Ascending aorta (tissue), 2 donors: ENCODE data around the gene PTPN13. TPM values are rescaled to one million over a fixed set of nuclear protein-coding genes. Genes with fewer than 3 reads are reported as not detected.

ENCODE experiments used
- DNase-seq, 2 donors: peaks; one replicate each; pipeline ENCODE4 v3.0.0-alpha.2; 2019; ENCODE audit warnings: low spot score in 2 of 2
- H3K27ac ChIP-seq, 2 donors: fragments of 200-600 bp; sonication (generic); one replicate each; pipeline ENCODE4 v1.5.1; 2016 to 2017; ENCODE audit warnings: mild to moderate bottlenecking in 1 of 2
- H3K27me3 ChIP-seq: fragments of 200-600 bp; sonication (generic); one replicate; pipeline ENCODE4 v1.5.1; 2017
- H3K36me3 ChIP-seq, 2 donors: fragments of 200-600 bp; sonication (generic); one replicate each; pipeline ENCODE4 v1.5.1; 2016
- H3K4me1 ChIP-seq, 2 donors: fragments of 200-600 bp; sonication (generic); one replicate each; pipeline ENCODE4 v1.5.1; 2016 to 2017; ENCODE audit warnings: mild to moderate bottlenecking in 1 of 2
- H3K4me3 ChIP-seq, 2 donors: fragments of 200-600 bp; sonication (generic); one replicate each; pipeline ENCODE4 v1.5.1; 2016 to 2017; ENCODE audit warnings: mild to moderate bottlenecking in 1 of 2
- H3K9me3 ChIP-seq, 2 donors: fragments of 200-600 bp; sonication (generic); one replicate each; pipeline ENCODE4 v1.5.1; 2016
- CTCF ChIP-seq, 3 experiments: fragments of 200-600 bp in 2 of 3; fragments of 450-650 bp in 1 of 3; sonication (generic) in 2 of 3; IDR thresholded peaks; one replicate each; pipeline ENCODE4 v1.5.1; 2016 to 2019; ENCODE audit warnings: antibody characterized with exemption in 3 of 3, mild to moderate bottlenecking in 1 of 3, moderate library complexity in 1 of 3
- intact Hi-C: fragments of 100-400 bp; cut with DNase I; formaldehyde crosslinking; loops from one replicate; pipeline ENCODE4 v1.15.1; 2023
- total RNA-seq: library from RNA; depleted of rRNA; stranded (reverse); fragments of >200 nt; gene quantifications from one replicate; pipeline ENCODE4 v1.1.0, GENCODE V29; 2016

The PTPN13 gene
- total RNA-seq, 1 donor from 2014 or later = 20.8 TPM

GRCh38 chr4:86561256-86561655 lies 32.9 kb upstream of the PTPN13 start:
- no peaks in the 10 kb centered on the region for H3K36me3 ChIP-seq
- intact Hi-C loops = no loop called here
- no peak for TF ChIP-seq CTCF (IDR thresholded peaks at IDR 0.05)
- H3K9me3 ChIP-seq = no peaks in the 10 kb centered on the region
- peaks cover 0 to 6% of the 10 kb centered on the region in 2 donors for H3K4me1 ChIP-seq
- H3K27me3 ChIP-seq = no peaks in the 10 kb centered on the region
- no peak overlapping the region for H3K27ac ChIP-seq
- DNase-seq = no peak
- H3K4me3 ChIP-seq = no peak overlapping the region

GRCh38 chr4:86563416-86563815 lies 30.7 kb upstream of the PTPN13 start:
- no peaks in the 10 kb centered on the region for H3K36me3 ChIP-seq
- H3K4me3 ChIP-seq = no peak overlapping the region
- no peak overlapping the region for H3K27ac ChIP-seq
- DNase-seq = no peak
- TF ChIP-seq CTCF (IDR thresholded peaks at IDR 0.05) = no peak
- no peaks in the 10 kb centered on the region for H3K27me3 ChIP-seq
- no peaks in the 10 kb centered on the region for H3K4me1 ChIP-seq
- intact Hi-C loops = no loop called here
- H3K9me3 ChIP-seq = no peaks in the 10 kb centered on the region

DNA sequence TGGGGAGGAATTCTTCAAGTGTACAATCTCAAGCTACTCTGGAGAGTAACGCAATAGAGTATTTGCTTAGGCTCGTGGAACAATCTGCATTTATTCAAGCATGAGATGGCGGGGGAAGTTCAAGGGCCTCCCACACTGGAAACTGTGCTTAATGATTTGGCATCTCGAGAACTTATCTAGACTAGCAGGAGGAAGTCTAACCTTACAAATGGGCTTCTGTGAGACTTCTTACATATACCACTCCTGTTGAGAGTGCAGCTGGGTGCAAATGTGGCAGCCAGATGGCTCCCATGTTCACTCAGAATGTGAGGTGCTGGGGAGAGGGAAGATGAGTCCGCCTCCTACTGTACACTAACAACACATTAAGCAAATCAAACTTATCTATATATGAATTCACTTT lies 29.3 kb upstream of the PTPN13 start:
- H3K27ac ChIP-seq = no peak overlapping the region
- TF ChIP-seq CTCF (IDR thresholded peaks at IDR 0.05) = no peak
- H3K27me3 ChIP-seq = no peaks in the 10 kb centered on the region
- no peaks in the 10 kb centered on the region for H3K9me3 ChIP-seq
- no peak overlapping the region for H3K4me3 ChIP-seq
- no peaks in the 10 kb centered on the region for H3K36me3 ChIP-seq
- intact Hi-C loops = no loop called here
- no peaks in the 10 kb centered on the region for H3K4me1 ChIP-seq
- DNase-seq = no peak

- no peaks in the 10 kb centered on the region for H3K36me3 ChIP-seq
- no peaks in the 10 kb centered on the region for H3K27me3 ChIP-seq
- intact Hi-C loops = no loop called here
- no peak overlapping the region for H3K27ac ChIP-seq
- no peak for TF ChIP-seq CTCF (IDR thresholded peaks at IDR 0.05)
- H3K4me3 ChIP-seq = no peak overlapping the region
- H3K4me1 ChIP-seq = no peaks in the 10 kb centered on the region
- DNase-seq = no peak
- H3K9me3 ChIP-seq = no peaks in the 10 kb centered on the region
Observed at GRCh38 chr4:86565651-86566050, 28.5 kb upstream of the PTPN13 start.

DNA sequence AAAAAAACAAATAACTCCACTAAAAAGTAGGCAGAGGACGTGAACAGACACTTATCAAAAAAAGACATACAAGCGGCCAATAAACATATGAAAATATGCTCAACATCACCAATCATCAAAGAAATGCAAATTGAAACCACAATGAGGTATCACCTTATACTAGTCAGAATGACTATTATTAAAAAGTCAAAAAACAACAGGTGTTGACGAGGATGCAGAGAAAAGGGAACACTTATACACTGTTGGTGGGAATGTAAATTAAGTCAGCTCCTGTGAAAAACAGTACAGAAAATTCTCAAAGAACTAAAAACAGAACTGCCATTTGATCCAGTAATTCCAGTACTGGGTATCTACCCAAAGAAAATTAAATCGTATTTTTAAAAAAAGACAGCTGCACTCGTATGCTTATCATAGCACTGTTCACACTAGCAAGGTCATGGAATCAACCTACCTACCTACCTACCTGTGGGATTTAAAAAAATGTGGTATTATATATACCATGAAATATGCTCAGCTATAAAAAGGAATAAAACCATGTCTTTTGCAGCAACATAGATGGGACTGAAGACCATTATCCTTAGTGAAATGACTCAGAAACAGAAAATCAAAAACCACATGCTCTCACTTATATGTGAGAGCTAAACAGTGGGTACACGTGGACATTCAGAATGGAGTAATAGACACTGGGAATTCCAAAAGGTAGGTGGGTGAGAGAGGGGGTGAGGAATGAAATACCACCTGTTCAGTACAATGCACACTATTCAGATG lies 24.8 kb upstream of the PTPN13 start:
- intact Hi-C loops = no loop called here
- no peak for TF ChIP-seq CTCF (IDR thresholded peaks at IDR 0.05)

More for the DNA sequence above, 24.8 kb upstream of the PTPN13 start:
- Histone ChIP-seq H3K4me1 (no peaks in the 10 kb centered on the region), H3K27ac (no peak overlapping the region), H3K36me3 (no peaks in the 10 kb centered on the region), H3K27me3 (no peaks in the 10 kb centered on the region), H3K4me3 (no peak overlapping the region), H3K9me3 (no peaks in the 10 kb centered on the region)
- no peak for DNase-seq
